SIG-M5 treated with dmso at 0.1 percent for 504 hours (cell line): ENCODE results near the gene MECP2.

Experiments
- DNase-seq: peaks from one replicate; lab custom pipeline; 2025; ENCODE audit not compliant: unreplicated experiment; lab: John Stamatoyannopoulos, UW

Gene MECP2

GRCh38 chrX:154038656-154039055, 58.9 kb downstream of the MECP2 start:
- no peak for DNase-seq

- DNase-seq = no peak
Measured at GRCh38 chrX:154037754-154038153, 59.8 kb downstream of the MECP2 start.

GRCh38 chrX:154036513-154036912, 61.0 kb downstream of the MECP2 start:
- DNase-seq = no peak

- no peak for DNase-seq
Measured at GRCh38 chrX:154033848-154034247, 63.7 kb downstream of the MECP2 start.

GRCh38 chrX:154032653-154033052, 64.9 kb downstream of the MECP2 start:
- no peak for DNase-seq

GRCh38 chrX:154032160-154032559, 65.4 kb downstream of the MECP2 start:
- DNase-seq = no peak

GRCh38 chrX:154030715-154031305, 66.7 kb downstream of the MECP2 start:
- no peak for DNase-seq

GRCh38 chrX:154030266-154030665, 67.3 kb downstream of the MECP2 start:
- no peak for DNase-seq

GRCh38 chrX:154029439-154029838, 68.1 kb downstream of the MECP2 start:
- DNase-seq = no peak

- no peak for DNase-seq
Measured at GRCh38 chrX:154028502-154029184, 68.9 kb downstream of the MECP2 start.

- DNase-seq = no peak
Measured at GRCh38 chrX:154027986-154028385, 69.5 kb downstream of the MECP2 start.

- DNase-seq = no peak
Measured at GRCh38 chrX:154027022-154027402, 70.5 kb downstream of the MECP2 start.

- DNase-seq = no peak
Measured at GRCh38 chrX:154026136-154027021, 71.1 kb downstream of the MECP2 start.

GRCh38 chrX:154025230-154025629, 72.3 kb downstream of the MECP2 start:
- no peak for DNase-seq

- DNase-seq = no peak
Measured at GRCh38 chrX:154024271-154024670, 73.2 kb downstream of the MECP2 start.

- no peak for DNase-seq
Measured at GRCh38 chrX:154023276-154024000, 74.1 kb downstream of the MECP2 start.

GRCh38 chrX:154022108-154022507, 75.4 kb downstream of the MECP2 start:
- DNase-seq = no peak

- DNase-seq = no peak
Measured at GRCh38 chrX:154021131-154021611, 76.3 kb downstream of the MECP2 start.

- no peak for DNase-seq
Measured at GRCh38 chrX:154020536-154021115, 76.9 kb downstream of the MECP2 start.

GRCh38 chrX:154019633-154020528, 77.6 kb downstream of the MECP2 start, which contains the start of gene IRAK1:
TSS of gene IRAK1 (minus strand) at chrX:154019902. CDS start at chrX:154019812, 90 bp downstream.
- DNase-seq = peak; percentile 33
